HepG2 (cell line): Measurements from ENCODE around the gene C1orf146.
"Not testable (repeated sequence)": the region's sequence is repeated elsewhere in the genome, so short reads cannot be mapped to it uniquely, and the experiment has no call there.

Experiments used
- ATF7 ChIP-seq, 2 experiments: fragments of 450-650 bp in 1 of 2; sonication (generic) in 1 of 2; formaldehyde crosslinking in 1 of 2; IDR thresholded peaks; 2 replicates each; pipeline versions ENCODE4 v1.4.0 to v1.6.1; 2016 to 2020; ENCODE audit warnings: antibody characterized with exemption in 1 of 2, mild to moderate bottlenecking in 1 of 2, missing genetic modification reagents in 1 of 2
- ZNF3 ChIP-seq: IDR thresholded peaks from 2 replicates; pipeline ENCODE4 v1.7.0; 2017; ENCODE audit warnings: inconsistent platforms

- not testable (repeated sequence) for TF ChIP-seq ZNF3 (CRISPR knock-in tag); ATF7 (IDR thresholded peaks at IDR 0.05); ATF7 (CRISPR knock-in tag; IDR thresholded peaks at IDR 0.05)
Measured at GRCh38 chr1:92254714-92255113, 37.0 kb downstream of the C1orf146 start.
